ENCODE data around the gene AQP1. TPM values are rescaled to one million over a fixed set of nuclear protein-coding genes. Genes with fewer than 3 reads are reported as not detected.

AQP1 gene
- total RNA-seq, 1 experiment from 2014 or later, result 0.15 TPM

GRCh38 chr7:30914596-30914995 lies 2.9 kb downstream of the AQP1 start:
- Mint-ChIP-seq H3K9me3 (no peaks in the 10 kb centered on the region), H3K4me3 (no peak overlapping the region), H3K4me1 (peaks cover 11 to 44% of the 10 kb centered on the region in 2 experiments), H3K36me3 (ENCODE audit: insufficient read depth in 1 of 3, low read depth in 3 of 3) (no peaks in the 10 kb centered on the region), H3K27ac (peak overlapping the region in 1 of 3 experiments; percentile 90; a peak in 1 of 7 replicates), H3K27me3 (ENCODE audit: low read depth) (peaks cover 2% of the 10 kb centered on the region)
- Histone ChIP-seq H3K27ac (ENCODE audit: insufficient read length, low read depth, low read length) (no peak overlapping the region), H2BK20ac (ENCODE audit: low read depth, low read length, poor library complexity, severe bottlenecking) (no peak overlapping the region), H3K14ac (ENCODE audit: insufficient read depth, low read length) (no peak overlapping the region; the same call in 1 of the 2 replicates), H3K4me2 (ENCODE audit: insufficient read depth, insufficient read length, low read length) (no peak overlapping the region), H3K27me3 (ENCODE audit: insufficient read depth, low read length) (no peaks in the 10 kb centered on the region), H2BK120ac (ENCODE audit: low read depth, low read length, poor library complexity, severe bottlenecking) (no peak overlapping the region), H3K23me2 (ENCODE audit: insufficient read length, low read depth, low read length, poor library complexity, severe bottlenecking) (no peaks in the 10 kb centered on the region), H4K20me1 (ENCODE audit: control insufficient read depth, insufficient read depth, insufficient read length) (no peaks in the 10 kb centered on the region), H3K23ac (ENCODE audit: insufficient read length, low read depth, low read length) (no peak overlapping the region), H3K18ac (ENCODE audit: insufficient read length, low read depth, low read length) (no peak overlapping the region), H4K5ac (ENCODE audit: insufficient read length, low read depth, low read length) (no peak overlapping the region), H3K56ac (ENCODE audit: insufficient read length, low read depth, low read length) (no peak overlapping the region), H2BK15ac (ENCODE audit: low read depth, low read length) (no peak overlapping the region), H3K79me1 (ENCODE audit: insufficient read depth, low read depth, low read length, poor library complexity, severe bottlenecking) (no peaks in the 10 kb centered on the region), H3K4me1 (ENCODE audit: insufficient read depth, low read length) (no peaks in the 10 kb centered on the region), H4K8ac (replicated peaks; ENCODE audit: insufficient read length, low read depth, low read length) (no peak overlapping the region), H3K79me2 (ENCODE audit: insufficient read depth, low read length) (no peaks in the 10 kb centered on the region), H2AK5ac (ENCODE audit: insufficient read length, low read length) (no peak overlapping the region), H4K91ac (ENCODE audit: insufficient read length, low read depth, low read length) (no peak overlapping the region), H3K9me3 (ENCODE audit: control insufficient read depth, low read depth, low read length) (no peaks in the 10 kb centered on the region), H2AFZ (ENCODE audit: low read length) (no peak overlapping the region), H3K9ac (ENCODE audit: extremely low read depth, insufficient read length, low read length) (no peak overlapping the region), H3K4ac (ENCODE audit: low read depth, low read length) (no peak overlapping the region), H2BK12ac (ENCODE audit: insufficient read length, low read depth, low read length) (no peak overlapping the region), H3T11ph (ENCODE audit: low read length) (no peak overlapping the region), H2BK5ac (ENCODE audit: insufficient read length, low read length) (no peak overlapping the region)
- DNase-seq, result no peak
- WGBS (ENCODE audit: extremely low coverage, insufficient read length, low lambda C conversion rate), result no CpG with 5 or more reads among the region's 4 CpGs
- TF ChIP-seq CTCF (conservative IDR thresholded peaks at IDR 0.05), result no peak

All from H9 (cell line).